SK-MEL-5 (cell line): ENCODE data around the gene VRTN. TPM values are rescaled to one million over a fixed set of nuclear protein-coding genes. Genes with fewer than 3 reads are reported as not detected.
A peak's percentile ranks its signal among the peaks of the same experiment; 100 is the strongest.

Experiments used
- DNase-seq: peaks from one replicate; pipeline ENCODE4 v3.0.0-alpha.2; 2016; ENCODE audit warnings: low read depth, low spot score
- in situ Hi-C: cut with HindIII; loops from 2 replicates; pipeline ENCODE4 v1.10.0; 2016; ENCODE audit warnings: low sequenced_read_pairs, high pct_unique_total_duplicates, low pct_unique_long_range_greater_than_20kb
- total RNA-seq: library from RNA; depleted of rRNA; stranded (reverse); fragments of >200 nt; shearing (Covaris generic); gene quantifications from 2 replicates; pipeline ENCODE4 v1.2.3, GENCODE V29; 2014

Gene VRTN
- total RNA-seq, 1 experiment from 2014 or later, result not detected

- in situ Hi-C loops, result no loop called here
- no peak for DNase-seq
Measured at GRCh38 chr14:74347097-74347794, 1.0 kb upstream of the VRTN start.

- DNase-seq, result no peak
- in situ Hi-C loops, result no loop called here
Measured at GRCh38 chr14:74347795-74348100, 523 bp upstream of the VRTN start.

- DNase-seq, result no peak
- in situ Hi-C loops, result no loop called here
Measured at GRCh38 chr14:74348735-74349463, 628 bp downstream of the VRTN start.

GRCh38 chr14:74349757-74350156 is 1.5 kb downstream of the VRTN start:
- in situ Hi-C loops, result no loop called here
- DNase-seq, result no peak

DNA sequence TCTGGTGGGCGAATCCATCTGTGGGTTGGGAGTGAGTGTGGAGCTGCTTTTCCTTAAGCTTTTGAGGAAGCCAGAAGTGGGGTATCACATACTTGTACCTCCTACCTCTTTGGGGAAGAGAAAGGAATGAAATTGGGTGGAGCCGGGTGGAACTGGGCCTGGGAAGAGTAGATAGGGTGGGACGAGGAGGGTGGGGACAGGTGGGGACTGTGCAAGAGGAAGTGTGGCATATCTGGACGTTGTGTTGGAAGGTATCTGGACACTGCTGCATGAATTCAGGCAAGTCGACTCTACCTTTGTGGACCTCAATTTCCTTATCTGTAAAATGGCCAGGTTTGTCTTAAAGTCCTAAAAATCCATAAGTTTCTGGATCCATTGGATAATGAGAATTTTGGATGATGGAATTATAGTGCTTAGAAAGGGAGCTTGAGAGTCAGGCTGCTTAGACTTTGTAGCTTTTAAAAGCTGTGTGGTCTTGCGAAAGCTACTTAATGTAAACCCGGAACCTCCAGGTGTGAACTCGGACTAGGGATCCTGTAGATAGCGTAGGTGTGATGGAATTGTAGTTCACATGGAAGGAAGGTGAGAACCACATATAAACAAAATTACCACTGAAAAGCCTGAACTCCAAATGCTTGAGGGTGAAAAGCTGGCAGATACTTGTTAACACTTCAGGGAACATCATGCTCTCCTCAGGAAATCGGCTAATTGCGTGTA is 2.1 kb downstream of the VRTN start:
- in situ Hi-C loops, result no loop called here

GRCh38 chr14:74350928-74351323 is 2.7 kb downstream of the VRTN start:
- in situ Hi-C loops, result no loop called here
- no peak for DNase-seq

More for the DNA sequence above, 2.1 kb downstream of the VRTN start:
- DNase-seq, result no peak

- in situ Hi-C loops, result no loop called here
- no peak for DNase-seq
Measured at GRCh38 chr14:74356892-74357575, 8.8 kb downstream of the VRTN start.

- DNase-seq, result no peak
- in situ Hi-C loops, result no loop called here
Measured at GRCh38 chr14:74357585-74357984, 9.3 kb downstream of the VRTN start.

DNA sequence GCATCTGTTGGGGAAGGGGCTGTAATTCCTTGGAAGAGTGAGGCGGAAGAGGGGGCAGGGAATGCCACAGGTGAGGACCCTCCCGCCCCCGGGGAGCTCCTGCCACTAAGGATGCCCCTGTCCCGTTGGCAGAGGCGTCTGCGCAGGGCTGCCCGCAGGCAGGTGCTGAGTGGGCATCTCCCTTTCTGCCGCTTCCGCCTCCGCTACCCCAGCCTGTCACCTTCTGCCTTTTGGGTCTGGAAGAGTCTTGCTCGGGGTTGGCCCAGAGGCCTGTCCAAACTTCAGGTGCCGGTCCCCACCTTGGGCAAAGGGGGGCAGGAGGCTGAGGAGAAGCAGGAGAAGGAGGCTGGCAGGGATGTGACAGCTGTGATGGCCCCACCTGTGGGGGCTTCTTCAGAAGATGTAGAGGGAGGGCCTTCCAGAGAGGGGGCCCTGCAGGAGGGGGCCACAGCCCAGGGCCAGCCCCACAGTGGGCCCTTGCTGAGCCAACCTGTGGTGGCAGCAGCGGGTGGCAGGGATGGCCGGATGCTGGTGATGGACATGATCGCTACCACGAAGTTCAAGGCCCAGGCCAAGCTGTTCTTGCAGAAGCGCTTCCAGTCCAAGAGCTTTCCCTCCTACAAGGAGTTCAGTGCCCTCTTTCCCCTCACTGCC is 10.0 kb downstream of the VRTN start:
- no peak for DNase-seq
- in situ Hi-C loops, result no loop called here

- no peak for DNase-seq
- in situ Hi-C loops, result no loop called here
Measured at GRCh38 chr14:74360163-74360562, 11.9 kb downstream of the VRTN start.

- in situ Hi-C loops, result no loop called here
- peak; percentile 84 for DNase-seq
Measured at GRCh38 chr14:74362361-74362915, 14.2 kb downstream of the VRTN start.

GRCh38 chr14:74364271-74364880 is 16.1 kb downstream of the VRTN start:
- in situ Hi-C loops, result no loop called here
- DNase-seq, result peak; percentile 67

GRCh38 chr14:74368026-74368425 is 19.8 kb downstream of the VRTN start:
- DNase-seq, result no peak
- in situ Hi-C loops, result no loop called here

DNA sequence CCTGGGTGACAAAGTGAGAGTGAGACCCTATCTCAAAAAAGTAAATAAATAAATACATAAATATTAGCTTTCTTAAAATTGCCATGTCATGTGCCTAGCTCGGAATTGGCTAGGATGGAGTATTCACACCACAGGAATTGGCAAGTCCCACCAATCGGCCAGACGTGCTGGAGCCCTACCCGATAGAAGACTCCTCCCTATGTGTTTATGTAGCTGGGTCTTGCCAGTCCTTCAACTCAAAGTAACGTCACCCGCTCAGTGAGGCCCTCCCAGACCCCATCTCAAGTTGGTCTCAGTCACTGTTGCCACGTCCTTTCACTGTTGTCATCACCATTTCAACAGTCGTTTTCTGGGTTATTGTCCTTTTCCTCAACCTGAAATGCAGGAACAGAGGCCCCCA is 20.2 kb downstream of the VRTN start:
- in situ Hi-C loops, result no loop called here

GRCh38 chr14:74377976-74378690 is 29.9 kb downstream of the VRTN start:
- no peak for DNase-seq
- in situ Hi-C loops, result no loop called here

More for the DNA sequence above, 20.2 kb downstream of the VRTN start:
- no peak for DNase-seq

- in situ Hi-C loops, result no loop called here
- no peak for DNase-seq
Measured at GRCh38 chr14:74380172-74380571, 31.9 kb downstream of the VRTN start.

- DNase-seq, result no peak
- in situ Hi-C loops, result no loop called here
Measured at GRCh38 chr14:74380845-74381244, 32.6 kb downstream of the VRTN start.
